Activated CD4-positive, alpha-beta memory T cell treated with anti-CD3 and anti-CD28 coated beads, Interleukin-2, amount 10 ng/mL, durations not matched to agents 7 days and 5 days (primary cell): ENCODE measurements around the gene DNAJC24. TPM values are rescaled to one million over a fixed set of nuclear protein-coding genes. Genes with fewer than 3 reads are reported as not detected.

Experiments
- CTCF ChIA-PET: fragments of 350-600 bp; sonication (Branson Sonifier 250); formaldehyde crosslinking; loops from one replicate; lab custom pipeline; 2021; ENCODE audit warnings: antibody characterized with exemption, inconsistent platforms; lab: Charles Lee
- POLR2A ChIA-PET: fragments of 350-600 bp; sonication (Branson Sonifier 250); formaldehyde crosslinking; loops from one replicate; lab custom pipeline; 2021; ENCODE audit warnings: antibody characterized with exemption; lab: Charles Lee
- DNase-seq: peaks from one replicate; pipeline ENCODE4 v3.0.0-alpha.2; 2020
- H3K27ac Mint-ChIP-seq: one replicate; pipeline ENCODE4 v1.8.0; 2021; ENCODE audit warnings: mild to moderate bottlenecking, mixed read lengths
- H3K27me3 Mint-ChIP-seq: one replicate; pipeline ENCODE4 v1.8.0; 2021; ENCODE audit warnings: mixed read lengths
- H3K36me3 Mint-ChIP-seq: one replicate; pipeline ENCODE4 v1.8.0; 2021; ENCODE audit warnings: low read depth, mixed read lengths
- H3K4me1 Mint-ChIP-seq: one replicate; pipeline ENCODE4 v1.8.0; 2021; ENCODE audit warnings: mixed read lengths
- H3K4me3 Mint-ChIP-seq: one replicate; pipeline ENCODE4 v1.8.0; 2021; ENCODE audit warnings: mild to moderate bottlenecking, mixed read lengths
- H3K9me3 Mint-ChIP-seq: one replicate; pipeline ENCODE4 v1.8.0; 2021; ENCODE audit warnings: mixed read lengths
- total RNA-seq, 2 experiments: library from RNA; stranded (reverse); gene quantifications; one replicate each; pipeline ENCODE4 v1.2.3, GENCODE V29; 2021

Gene DNAJC24
- total RNA-seq, 2 experiments from 2014 or later: 13.4 to 14.5 TPM

DNA sequence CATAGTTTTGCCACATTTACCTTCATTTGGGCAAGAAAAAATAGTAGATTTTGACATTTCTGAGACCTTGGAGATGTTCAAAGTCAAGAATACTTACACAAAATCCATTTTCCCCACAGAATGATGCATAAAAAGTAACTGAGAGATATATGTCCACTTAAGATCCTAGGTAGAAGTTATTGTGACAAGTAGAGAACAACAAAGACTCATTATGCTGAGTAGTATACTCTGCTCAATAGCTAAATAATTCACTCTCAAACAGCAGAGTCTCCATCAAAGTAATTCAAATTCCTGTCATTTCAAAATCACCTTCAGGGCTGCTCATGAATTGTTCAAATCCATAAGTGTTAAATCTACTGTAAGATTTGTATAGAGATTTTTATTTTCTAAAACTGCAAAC lies 104.4 kb downstream of the DNAJC24 start:
- no peak for DNase-seq
- H3K27me3 Mint-ChIP-seq: no peaks in the 10 kb centered on the region
- peaks cover 4% of the 10 kb centered on the region for H3K9me3 Mint-ChIP-seq
- no peak overlapping the region for H3K27ac Mint-ChIP-seq
- ChIA-PET POLR2A (no interaction called here), CTCF (no interaction called here)
- H3K4me3 Mint-ChIP-seq: no peak overlapping the region
- no peaks in the 10 kb centered on the region for H3K4me1 Mint-ChIP-seq
- H3K36me3 Mint-ChIP-seq: no peaks in the 10 kb centered on the region

DNA sequence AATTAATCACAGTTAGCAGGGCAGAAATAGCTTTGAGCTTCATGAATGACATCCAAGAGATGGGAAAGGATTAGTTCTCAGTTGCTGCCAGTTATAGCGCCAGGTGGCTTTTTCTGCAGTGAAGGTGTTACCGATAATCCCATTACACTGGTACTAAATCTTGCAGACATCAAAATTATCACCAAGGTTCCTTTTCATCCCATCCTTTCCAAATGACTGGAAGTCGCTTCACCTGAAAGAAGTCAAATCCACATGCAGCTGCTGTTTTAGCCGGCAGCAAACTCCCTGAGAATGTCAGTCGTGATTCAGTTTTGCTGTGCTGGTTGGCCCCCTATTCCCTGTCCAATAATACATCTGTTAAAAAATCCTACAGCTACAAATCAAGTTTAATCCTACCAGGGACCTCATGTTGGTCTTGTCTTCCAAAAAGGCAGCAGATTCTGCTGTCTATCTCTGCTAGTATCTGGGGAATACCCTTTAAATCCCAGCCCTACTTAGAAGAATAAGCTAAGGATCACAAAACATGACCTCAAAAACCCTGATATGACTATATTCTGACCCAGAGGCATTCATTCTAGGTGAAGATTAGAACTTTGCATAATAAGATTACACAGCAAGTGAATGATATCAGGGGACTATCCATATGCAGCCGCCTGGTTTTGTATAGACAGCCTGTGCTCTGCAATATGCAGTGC lies 108.0 kb downstream of the DNAJC24 start:
- H3K4me1 Mint-ChIP-seq: no peaks in the 10 kb centered on the region
- DNase-seq: no peak
- H3K4me3 Mint-ChIP-seq: no peak overlapping the region
- no peaks in the 10 kb centered on the region for H3K36me3 Mint-ChIP-seq
- no peak overlapping the region for H3K27ac Mint-ChIP-seq
- CTCF ChIA-PET: interaction anchor here (1.1 kb wide), 1 partner anchor 10 kb away, joined by 4 read pairs; no protein-coding TSS in a partner anchor
- H3K27me3 Mint-ChIP-seq: no peaks in the 10 kb centered on the region
- peaks cover 2% of the 10 kb centered on the region for H3K9me3 Mint-ChIP-seq
- POLR2A ChIA-PET: interaction anchor here (1.3 kb wide), 1 partner anchor 13 kb away, joined by 3 read pairs; no protein-coding TSS in a partner anchor

DNA sequence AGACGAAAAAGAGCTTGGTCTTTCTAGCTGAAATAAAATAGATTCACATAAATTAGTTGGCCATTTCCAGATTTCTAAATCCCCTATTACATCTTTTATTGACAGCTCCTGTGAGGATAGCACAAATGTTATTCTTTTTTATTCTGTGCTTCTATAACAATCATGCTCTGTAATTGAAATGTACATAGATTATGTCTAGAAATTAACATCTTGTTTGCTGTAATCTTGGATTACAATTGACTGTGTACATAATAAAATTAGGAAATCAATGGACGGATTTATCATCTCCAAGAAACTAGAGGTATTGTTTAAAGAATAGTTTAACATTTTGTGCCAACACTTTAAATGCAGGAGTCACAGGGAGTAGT lies 108.5 kb downstream of the DNAJC24 start:
- H3K4me3 Mint-ChIP-seq: no peak overlapping the region
- no peaks in the 10 kb centered on the region for H3K27me3 Mint-ChIP-seq
- H3K27ac Mint-ChIP-seq: no peak overlapping the region
- peaks cover 2% of the 10 kb centered on the region for H3K9me3 Mint-ChIP-seq
- no peaks in the 10 kb centered on the region for H3K4me1 Mint-ChIP-seq
- H3K36me3 Mint-ChIP-seq: no peaks in the 10 kb centered on the region
- POLR2A ChIA-PET: no interaction called here
- DNase-seq: no peak
- CTCF ChIA-PET: interaction anchor here (1.1 kb wide), 1 partner anchor 9 kb away, joined by 4 read pairs; no protein-coding TSS in a partner anchor

DNA sequence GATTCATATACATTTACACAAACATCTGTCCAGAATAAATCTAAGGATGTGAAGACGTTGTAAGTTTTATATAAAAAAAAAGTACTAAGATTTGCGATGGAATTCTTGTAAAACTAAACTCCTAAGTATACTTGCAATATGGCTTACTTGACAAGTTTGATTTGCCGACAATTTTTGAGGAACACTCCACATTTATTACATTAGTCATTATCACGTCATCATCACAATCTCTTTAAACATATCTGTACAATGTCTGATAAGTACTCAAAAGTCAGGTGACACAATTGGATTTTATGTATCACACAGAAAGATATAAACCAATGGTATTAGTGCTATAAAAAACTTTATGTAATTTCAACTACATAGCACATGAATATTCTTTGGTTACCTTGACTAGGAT lies 109.4 kb downstream of the DNAJC24 start:
- H3K9me3 Mint-ChIP-seq: peaks cover 1% of the 10 kb centered on the region

DNA sequence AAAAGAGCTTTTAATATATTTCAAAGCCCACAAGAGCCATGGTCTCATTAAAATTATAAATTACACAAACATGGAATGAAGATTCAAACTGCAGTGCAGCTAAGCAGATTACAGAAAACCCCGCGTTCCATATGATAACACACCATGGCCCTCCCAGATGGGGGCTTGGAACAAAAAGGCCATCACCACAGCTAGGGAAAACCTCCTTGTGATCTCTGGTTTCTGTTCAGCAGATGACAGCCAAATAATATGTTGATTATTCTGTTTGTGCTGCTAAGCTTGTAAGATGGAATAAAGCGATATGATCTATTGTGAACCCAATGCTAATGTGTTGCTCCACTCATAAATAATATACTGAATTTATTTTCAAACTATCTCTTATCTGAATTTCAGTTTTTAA lies 111.3 kb downstream of the DNAJC24 start:
- no peak overlapping the region for H3K27ac Mint-ChIP-seq
- POLR2A ChIA-PET: no interaction called here
- no peak for DNase-seq
- no peak overlapping the region for H3K4me3 Mint-ChIP-seq
- no peaks in the 10 kb centered on the region for H3K36me3 Mint-ChIP-seq
- no peaks in the 10 kb centered on the region for H3K4me1 Mint-ChIP-seq
- no peaks in the 10 kb centered on the region for H3K9me3 Mint-ChIP-seq
- H3K27me3 Mint-ChIP-seq: no peaks in the 10 kb centered on the region
- CTCF ChIA-PET: no interaction called here

More for the DNA sequence above, 109.4 kb downstream of the DNAJC24 start:
- no peak overlapping the region for H3K4me3 Mint-ChIP-seq
- H3K27me3 Mint-ChIP-seq: no peaks in the 10 kb centered on the region
- no peak for DNase-seq
- ChIA-PET POLR2A (no interaction called here), CTCF (no interaction called here)
- H3K27ac Mint-ChIP-seq: no peak overlapping the region
- no peaks in the 10 kb centered on the region for H3K4me1 Mint-ChIP-seq
- no peaks in the 10 kb centered on the region for H3K36me3 Mint-ChIP-seq

Other genes with a start within 250 kb of the DNAJC24 start
- not detected for gene DCDC1, start 121 bp upstream of the DNAJC24 start, total RNA-seq
- 10 to 100 TPM; 14.3 to 18.4 TPM for gene IMMP1L, start 139.8 kb downstream of the DNAJC24 start, total RNA-seq
- 10 to 100 TPM; 19.0 to 19.9 TPM for gene ELP4, start 139.9 kb downstream of the DNAJC24 start, total RNA-seq